ENCODE data around the gene LFNG. TPM values are rescaled to one million over a fixed set of nuclear protein-coding genes. Genes with fewer than 3 reads are reported as not detected.

Gene LFNG
- total and polyA plus RNA-seq, 2 of the 13 experiments (the other 11 are each of a cell fraction or from before 2014, with no cell fraction given): 0.44 to 1.5 TPM

DNA sequence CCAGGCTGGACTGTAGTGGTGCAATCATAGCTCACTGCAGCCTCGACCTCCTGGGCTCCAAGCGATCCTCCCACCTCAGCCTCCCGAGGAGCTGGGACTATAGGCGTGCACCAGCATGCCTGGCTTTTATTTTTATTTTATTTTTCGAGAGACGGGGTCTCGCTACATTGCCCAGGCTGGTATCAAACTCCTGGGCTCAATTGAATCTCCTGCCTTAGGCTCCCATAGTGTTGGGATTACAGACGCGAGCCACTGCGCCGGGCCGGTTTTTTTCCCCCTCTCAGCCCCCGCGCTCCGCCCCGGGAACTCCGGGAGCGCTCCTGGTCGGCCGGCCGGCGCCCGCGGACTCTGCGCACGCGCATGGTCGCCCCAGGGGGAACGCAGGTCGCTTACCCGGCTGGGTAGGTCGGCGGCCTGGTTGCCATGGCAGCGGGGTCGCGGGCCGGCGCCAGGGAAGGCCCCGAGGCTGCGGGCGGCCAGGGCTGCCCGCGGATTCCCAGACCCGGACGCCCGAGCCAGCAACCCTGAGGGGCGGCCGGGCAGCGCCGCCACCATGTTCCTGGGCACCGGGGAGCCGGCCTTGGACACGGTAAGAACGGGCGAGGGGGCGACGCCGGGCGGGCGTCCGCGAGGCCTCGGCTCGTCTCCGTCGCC, 39.2 kb downstream of the LFNG start, which contains the start of gene IQCE (continued):
- TF ChIP-seq SRSF4 (IDR thresholded peaks at IDR 0.05; ENCODE audit: low read depth, low read length, poor library complexity, severe bottlenecking): no peak
- TF ChIP-seq, protein P1, sequence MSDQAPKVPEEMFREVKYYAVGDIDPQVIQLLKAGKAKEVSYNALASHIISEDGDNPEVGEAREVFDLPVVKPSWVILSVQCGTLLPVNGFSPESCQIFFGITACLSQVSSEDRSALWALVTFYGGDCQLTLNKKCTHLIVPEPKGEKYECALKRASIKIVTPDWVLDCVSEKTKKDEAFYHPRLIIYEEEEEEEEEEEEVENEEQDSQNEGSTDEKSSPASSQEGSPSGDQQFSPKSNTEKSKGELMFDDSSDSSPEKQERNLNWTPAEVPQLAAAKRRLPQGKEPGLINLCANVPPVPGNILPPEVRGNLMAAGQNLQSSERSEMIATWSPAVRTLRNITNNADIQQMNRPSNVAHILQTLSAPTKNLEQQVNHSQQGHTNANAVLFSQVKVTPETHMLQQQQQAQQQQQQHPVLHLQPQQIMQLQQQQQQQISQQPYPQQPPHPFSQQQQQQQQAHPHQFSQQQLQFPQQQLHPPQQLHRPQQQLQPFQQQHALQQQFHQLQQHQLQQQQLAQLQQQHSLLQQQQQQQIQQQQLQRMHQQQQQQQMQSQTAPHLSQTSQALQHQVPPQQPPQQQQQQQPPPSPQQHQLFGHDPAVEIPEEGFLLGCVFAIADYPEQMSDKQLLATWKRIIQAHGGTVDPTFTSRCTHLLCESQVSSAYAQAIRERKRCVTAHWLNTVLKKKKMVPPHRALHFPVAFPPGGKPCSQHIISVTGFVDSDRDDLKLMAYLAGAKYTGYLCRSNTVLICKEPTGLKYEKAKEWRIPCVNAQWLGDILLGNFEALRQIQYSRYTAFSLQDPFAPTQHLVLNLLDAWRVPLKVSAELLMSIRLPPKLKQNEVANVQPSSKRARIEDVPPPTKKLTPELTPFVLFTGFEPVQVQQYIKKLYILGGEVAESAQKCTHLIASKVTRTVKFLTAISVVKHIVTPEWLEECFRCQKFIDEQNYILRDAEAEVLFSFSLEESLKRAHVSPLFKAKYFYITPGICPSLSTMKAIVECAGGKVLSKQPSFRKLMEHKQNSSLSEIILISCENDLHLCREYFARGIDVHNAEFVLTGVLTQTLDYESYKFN (CRISPR knock-in tag; conservative IDR thresholded peaks at IDR 0.05): peak; percentile 43
- TF ChIP-seq HNRNPLL (IDR thresholded peaks at IDR 0.05; ENCODE audit: low read depth, low read length, poor library complexity, severe bottlenecking): peak; percentile 66
- TF ChIP-seq, protein P2, sequence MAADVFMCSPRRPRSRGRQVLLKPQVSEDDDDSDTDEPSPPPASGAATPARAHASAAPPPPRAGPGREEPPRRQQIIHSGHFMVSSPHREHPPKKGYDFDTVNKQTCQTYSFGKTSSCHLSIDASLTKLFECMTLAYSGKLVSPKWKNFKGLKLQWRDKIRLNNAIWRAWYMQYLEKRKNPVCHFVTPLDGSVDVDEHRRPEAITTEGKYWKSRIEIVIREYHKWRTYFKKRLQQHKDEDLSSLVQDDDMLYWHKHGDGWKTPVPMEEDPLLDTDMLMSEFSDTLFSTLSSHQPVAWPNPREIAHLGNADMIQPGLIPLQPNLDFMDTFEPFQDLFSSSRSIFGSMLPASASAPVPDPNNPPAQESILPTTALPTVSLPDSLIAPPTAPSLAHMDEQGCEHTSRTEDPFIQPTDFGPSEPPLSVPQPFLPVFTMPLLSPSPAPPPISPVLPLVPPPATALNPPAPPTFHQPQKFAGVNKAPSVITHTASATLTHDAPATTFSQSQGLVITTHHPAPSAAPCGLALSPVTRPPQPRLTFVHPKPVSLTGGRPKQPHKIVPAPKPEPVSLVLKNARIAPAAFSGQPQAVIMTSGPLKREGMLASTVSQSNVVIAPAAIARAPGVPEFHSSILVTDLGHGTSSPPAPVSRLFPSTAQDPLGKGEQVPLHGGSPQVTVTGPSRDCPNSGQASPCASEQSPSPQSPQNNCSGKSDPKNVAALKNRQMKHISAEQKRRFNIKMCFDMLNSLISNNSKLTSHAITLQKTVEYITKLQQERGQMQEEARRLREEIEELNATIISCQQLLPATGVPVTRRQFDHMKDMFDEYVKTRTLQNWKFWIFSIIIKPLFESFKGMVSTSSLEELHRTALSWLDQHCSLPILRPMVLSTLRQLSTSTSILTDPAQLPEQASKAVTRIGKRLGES (CRISPR knock-in tag; IDR thresholded peaks at IDR 0.05; ENCODE audit: borderline replicate concordance): no peak
- no peak for TF ChIP-seq ZNF841 (CRISPR knock-in tag; IDR thresholded peaks at IDR 0.05; ENCODE audit: borderline replicate concordance)
- no peak for TF ChIP-seq PPARG (CRISPR knock-in tag; conservative IDR thresholded peaks at IDR 0.05)
- TF ChIP-seq, protein P3, sequence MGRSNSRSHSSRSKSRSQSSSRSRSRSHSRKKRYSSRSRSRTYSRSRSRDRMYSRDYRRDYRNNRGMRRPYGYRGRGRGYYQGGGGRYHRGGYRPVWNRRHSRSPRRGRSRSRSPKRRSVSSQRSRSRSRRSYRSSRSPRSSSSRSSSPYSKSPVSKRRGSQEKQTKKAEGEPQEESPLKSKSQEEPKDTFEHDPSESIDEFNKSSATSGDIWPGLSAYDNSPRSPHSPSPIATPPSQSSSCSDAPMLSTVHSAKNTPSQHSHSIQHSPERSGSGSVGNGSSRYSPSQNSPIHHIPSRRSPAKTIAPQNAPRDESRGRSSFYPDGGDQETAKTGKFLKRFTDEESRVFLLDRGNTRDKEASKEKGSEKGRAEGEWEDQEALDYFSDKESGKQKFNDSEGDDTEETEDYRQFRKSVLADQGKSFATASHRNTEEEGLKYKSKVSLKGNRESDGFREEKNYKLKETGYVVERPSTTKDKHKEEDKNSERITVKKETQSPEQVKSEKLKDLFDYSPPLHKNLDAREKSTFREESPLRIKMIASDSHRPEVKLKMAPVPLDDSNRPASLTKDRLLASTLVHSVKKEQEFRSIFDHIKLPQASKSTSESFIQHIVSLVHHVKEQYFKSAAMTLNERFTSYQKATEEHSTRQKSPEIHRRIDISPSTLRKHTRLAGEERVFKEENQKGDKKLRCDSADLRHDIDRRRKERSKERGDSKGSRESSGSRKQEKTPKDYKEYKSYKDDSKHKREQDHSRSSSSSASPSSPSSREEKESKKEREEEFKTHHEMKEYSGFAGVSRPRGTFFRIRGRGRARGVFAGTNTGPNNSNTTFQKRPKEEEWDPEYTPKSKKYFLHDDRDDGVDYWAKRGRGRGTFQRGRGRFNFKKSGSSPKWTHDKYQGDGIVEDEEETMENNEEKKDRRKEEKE (IDR thresholded peaks at IDR 0.05): no peak
- TF ChIP-seq, protein P4, sequence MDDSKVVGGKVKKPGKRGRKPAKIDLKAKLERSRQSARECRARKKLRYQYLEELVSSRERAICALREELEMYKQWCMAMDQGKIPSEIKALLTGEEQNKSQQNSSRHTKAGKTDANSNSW (CRISPR knock-in tag; IDR thresholded peaks at IDR 0.05; ENCODE audit: borderline replicate concordance): no peak
- TF ChIP-seq TARDBP (CRISPR knock-in tag; IDR thresholded peaks at IDR 0.05): no peak
- no peak for TF ChIP-seq ZNF496 (CRISPR knock-in tag; IDR thresholded peaks at IDR 0.05; ENCODE audit: insufficient replicate concordance)
- no peak for TF ChIP-seq ZBTB21 (CRISPR knock-in tag; IDR thresholded peaks at IDR 0.05)
- no peak for TF ChIP-seq TCF7L2 (IDR thresholded peaks at IDR 0.05; ENCODE audit: low read depth, low read length)
- TF ChIP-seq, protein P5, sequence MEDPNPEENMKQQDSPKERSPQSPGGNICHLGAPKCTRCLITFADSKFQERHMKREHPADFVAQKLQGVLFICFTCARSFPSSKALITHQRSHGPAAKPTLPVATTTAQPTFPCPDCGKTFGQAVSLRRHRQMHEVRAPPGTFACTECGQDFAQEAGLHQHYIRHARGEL (CRISPR knock-in tag; IDR thresholded peaks at IDR 0.05): no peak
- TF ChIP-seq ZNF30 (CRISPR knock-in tag; IDR thresholded peaks at IDR 0.05): no peak
- no peak; the same call in 1 of the 2 replicates for TF ChIP-seq CBX5 (CRISPR knock-in tag; IDR thresholded peaks at IDR 0.05; ENCODE audit: borderline replicate concordance)
- TF ChIP-seq TCF7 (IDR thresholded peaks at IDR 0.05; ENCODE audit: low read depth): no peak
- 0 out of 2 replicates have a peak, but pooled peaks have one; percentile 24 for TF ChIP-seq KLF6 (CRISPR knock-in tag; IDR thresholded peaks at IDR 0.05)
- no peak for TF ChIP-seq AHR (CRISPR knock-in tag; IDR thresholded peaks at IDR 0.05)
- no peak for TF ChIP-seq SMARCC2 (IDR thresholded peaks at IDR 0.05)
- TF ChIP-seq ZBTB38 (CRISPR knock-in tag; IDR thresholded peaks at IDR 0.05): no peak
- TF ChIP-seq ZNF124 (CRISPR knock-in tag; IDR thresholded peaks at IDR 0.05): no peak

Measured in HepG2 (cell line).